ENCODE data around the gene GPR137C.

DNA sequence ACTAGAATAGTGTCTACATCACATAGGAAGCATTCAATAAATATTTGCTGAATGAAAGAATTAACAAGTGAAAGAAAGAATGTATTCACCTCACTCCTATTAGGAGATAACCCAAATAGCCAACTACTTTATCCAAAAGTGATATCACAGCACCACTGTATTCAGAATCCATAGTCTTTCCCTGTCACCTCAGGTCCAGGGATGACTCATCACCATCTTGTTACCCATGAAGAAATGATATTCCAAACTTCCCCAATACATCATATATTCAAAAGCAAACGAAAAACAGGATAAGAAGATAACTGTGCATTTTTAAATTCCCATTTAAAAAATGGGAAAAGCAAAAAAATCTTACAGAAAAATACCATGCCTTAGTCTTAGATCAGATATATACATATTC lies 39.4 kb upstream of the GPR137C start:
- no peak for TF ChIP-seq POLR2A (IDR thresholded peaks at IDR 0.05)
- TF ChIP-seq, protein P1, sequence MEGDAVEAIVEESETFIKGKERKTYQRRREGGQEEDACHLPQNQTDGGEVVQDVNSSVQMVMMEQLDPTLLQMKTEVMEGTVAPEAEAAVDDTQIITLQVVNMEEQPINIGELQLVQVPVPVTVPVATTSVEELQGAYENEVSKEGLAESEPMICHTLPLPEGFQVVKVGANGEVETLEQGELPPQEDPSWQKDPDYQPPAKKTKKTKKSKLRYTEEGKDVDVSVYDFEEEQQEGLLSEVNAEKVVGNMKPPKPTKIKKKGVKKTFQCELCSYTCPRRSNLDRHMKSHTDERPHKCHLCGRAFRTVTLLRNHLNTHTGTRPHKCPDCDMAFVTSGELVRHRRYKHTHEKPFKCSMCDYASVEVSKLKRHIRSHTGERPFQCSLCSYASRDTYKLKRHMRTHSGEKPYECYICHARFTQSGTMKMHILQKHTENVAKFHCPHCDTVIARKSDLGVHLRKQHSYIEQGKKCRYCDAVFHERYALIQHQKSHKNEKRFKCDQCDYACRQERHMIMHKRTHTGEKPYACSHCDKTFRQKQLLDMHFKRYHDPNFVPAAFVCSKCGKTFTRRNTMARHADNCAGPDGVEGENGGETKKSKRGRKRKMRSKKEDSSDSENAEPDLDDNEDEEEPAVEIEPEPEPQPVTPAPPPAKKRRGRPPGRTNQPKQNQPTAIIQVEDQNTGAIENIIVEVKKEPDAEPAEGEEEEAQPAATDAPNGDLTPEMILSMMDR (IDR thresholded peaks at IDR 0.05): no peak
